ENCODE data around the gene ITGAD.

Gene ITGAD

GRCh38 chr16:31475946-31476302, 82.8 kb downstream of the ITGAD start:
- DNase-seq (ENCODE audit: low read depth) = no peak

Data from activated T-cell treated with anti-CD3 and anti-CD28 coated beads for 1 hour (primary cell).